Endothelial cell of umbilical vein (primary cell): ENCODE measurements around the gene OSBPL9.

ENCODE experiments used
- EZH2 ChIP-seq: IDR thresholded peaks from 2 replicates; pipeline ENCODE4 v1.6.1; 2012; ENCODE audit warnings: borderline replicate concordance, low read depth, mild to moderate bottlenecking, moderate library complexity, low read length, inconsistent platforms; ENCODE audit not compliant: severe bottlenecking
- FOS ChIP-seq: IDR thresholded peaks from 2 replicates; pipeline ENCODE4 v1.6.1; 2011; ENCODE audit warnings: mild to moderate bottlenecking, low read length, moderate library complexity, borderline replicate concordance; ENCODE audit not compliant: insufficient read depth
- GATA2 ChIP-seq: IDR thresholded peaks from 2 replicates; pipeline ENCODE4 v1.7.0; 2011; ENCODE audit warnings: low read depth, mild to moderate bottlenecking, moderate library complexity, mixed read lengths, low read length; ENCODE audit not compliant: insufficient read length, insufficient read depth
- JUN ChIP-seq: IDR thresholded peaks from 2 replicates; pipeline ENCODE4 v1.6.1; 2011; ENCODE audit warnings: borderline replicate concordance, low read depth; ENCODE audit not compliant: insufficient read length, insufficient read depth
- POLR2A ChIP-seq: IDR thresholded peaks from 2 replicates; pipeline ENCODE4 v1.6.1; 2012; ENCODE audit warnings: low read depth, mild to moderate bottlenecking, control low read depth, low read length
- POLR2AphosphoS5 ChIP-seq: IDR thresholded peaks from 2 replicates; pipeline ENCODE4 v1.6.1; 2012; ENCODE audit warnings: low read depth, mild to moderate bottlenecking, control low read depth, low read length, moderate library complexity; ENCODE audit not compliant: insufficient read depth
- TF ChIP-seq, protein P1 (sequence below): IDR thresholded peaks from 2 replicates; pipeline ENCODE4 v1.6.1; 2011; ENCODE audit not compliant: insufficient read depth, insufficient read length
- TF ChIP-seq, protein P2 (sequence below), 2 donors: IDR thresholded peaks; 1 replicate in 1 of 2; 2 replicates in 1 of 2; pipeline ENCODE4 v1.5.1; 2011; ENCODE audit warnings: low read length in 2 of 2, mild to moderate bottlenecking in 2 of 2, moderate library complexity in 2 of 2, control low read depth in 1 of 2, inconsistent platforms in 1 of 2, low read depth in 1 of 2; ENCODE audit not compliant: insufficient read depth in 1 of 2; ENCODE audit errors: extremely low read depth in 1 of 2

GRCh38 chr1:51652599-51652998, 35.7 kb downstream of the OSBPL9 start:
- TF ChIP-seq, protein P1, sequence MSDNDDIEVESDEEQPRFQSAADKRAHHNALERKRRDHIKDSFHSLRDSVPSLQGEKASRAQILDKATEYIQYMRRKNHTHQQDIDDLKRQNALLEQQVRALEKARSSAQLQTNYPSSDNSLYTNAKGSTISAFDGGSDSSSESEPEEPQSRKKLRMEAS, result no peak
- TF ChIP-seq, protein P2, sequence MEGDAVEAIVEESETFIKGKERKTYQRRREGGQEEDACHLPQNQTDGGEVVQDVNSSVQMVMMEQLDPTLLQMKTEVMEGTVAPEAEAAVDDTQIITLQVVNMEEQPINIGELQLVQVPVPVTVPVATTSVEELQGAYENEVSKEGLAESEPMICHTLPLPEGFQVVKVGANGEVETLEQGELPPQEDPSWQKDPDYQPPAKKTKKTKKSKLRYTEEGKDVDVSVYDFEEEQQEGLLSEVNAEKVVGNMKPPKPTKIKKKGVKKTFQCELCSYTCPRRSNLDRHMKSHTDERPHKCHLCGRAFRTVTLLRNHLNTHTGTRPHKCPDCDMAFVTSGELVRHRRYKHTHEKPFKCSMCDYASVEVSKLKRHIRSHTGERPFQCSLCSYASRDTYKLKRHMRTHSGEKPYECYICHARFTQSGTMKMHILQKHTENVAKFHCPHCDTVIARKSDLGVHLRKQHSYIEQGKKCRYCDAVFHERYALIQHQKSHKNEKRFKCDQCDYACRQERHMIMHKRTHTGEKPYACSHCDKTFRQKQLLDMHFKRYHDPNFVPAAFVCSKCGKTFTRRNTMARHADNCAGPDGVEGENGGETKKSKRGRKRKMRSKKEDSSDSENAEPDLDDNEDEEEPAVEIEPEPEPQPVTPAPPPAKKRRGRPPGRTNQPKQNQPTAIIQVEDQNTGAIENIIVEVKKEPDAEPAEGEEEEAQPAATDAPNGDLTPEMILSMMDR (IDR thresholded peaks at IDR 0.05; ENCODE audit: extremely low read depth in 1 of 2, insufficient read depth in 1 of 2, low read depth in 1 of 2, low read length in 2 of 2), result no peak
- TF ChIP-seq EZH2, result no peak
- no peak for TF ChIP-seq POLR2AphosphoS5
- no peak for TF ChIP-seq POLR2A
- TF ChIP-seq GATA2, result no peak
- TF ChIP-seq JUN, result no peak
- no peak for TF ChIP-seq FOS
